ENCODE results near the gene PLPPR1. TPM values are rescaled to one million over a fixed set of nuclear protein-coding genes. Genes with fewer than 3 reads are reported as not detected.

PLPPR1 gene
- total and polyA plus RNA-seq, 2 of the 4 experiments (the other 2 are of a cell fraction), result not detected

- Histone ChIP-seq H3K18ac (ENCODE audit: low read depth, low read length) (no peak overlapping the region), H3K9me3 (ENCODE audit: control insufficient read depth, insufficient read depth, low read length) (no peaks in the 10 kb centered on the region; the same call in 1 of the 2 replicates), H3K4me2 (ENCODE audit: low read depth, low read length) (no peak overlapping the region), H2AK9ac (replicated peaks; ENCODE audit: low read depth, low read length, poor library complexity) (no peak overlapping the region), H3K4me1 (ENCODE audit: control insufficient read depth, insufficient read depth, low read length) (no peaks in the 10 kb centered on the region), H2AFZ (replicated peaks; ENCODE audit: low read length, poor library complexity) (no peak overlapping the region), H3K27me3 (ENCODE audit: control insufficient read depth, insufficient read depth, low read length) (no peaks in the 10 kb centered on the region), H3K36me3 (ENCODE audit: control insufficient read depth, insufficient read depth, low read length) (no peaks in the 10 kb centered on the region), H4K5ac (ENCODE audit: low read depth, low read length) (no peak overlapping the region), H3K79me1 (ENCODE audit: low read depth in 1 of 2, low read length in 2 of 2) (no peaks in the 10 kb centered on the region), H3K56ac (ENCODE audit: extremely low read depth, insufficient read depth, low read length) (no peak overlapping the region), H3K4me3 (ENCODE audit: insufficient read depth, low read depth, low read length) (no peak overlapping the region), H2BK20ac (ENCODE audit: low read depth, low read length) (no peak overlapping the region), H3K9me1 (ENCODE audit: insufficient read depth, low read length) (no peaks in the 10 kb centered on the region), H4K20me1 (ENCODE audit: insufficient read depth, low read length) (no peaks in the 10 kb centered on the region), H3K14ac (replicated peaks; ENCODE audit: low read depth, low read length) (no peak overlapping the region), H3K23ac (ENCODE audit: low read depth, low read length) (no peak overlapping the region), H2BK5ac (ENCODE audit: low read depth, low read length, poor library complexity, severe bottlenecking) (no peak overlapping the region), H2BK15ac (ENCODE audit: low read depth, low read length) (no peak overlapping the region), H4K8ac (ENCODE audit: low read depth in 2 of 2, low read length in 2 of 2) (no peak overlapping the region), H4K91ac (ENCODE audit: insufficient read depth, low read depth, low read length) (no peak overlapping the region), H2BK120ac (ENCODE audit: low read depth, low read length) (no peak overlapping the region), H3K27ac (ENCODE audit: insufficient read depth, low read length) (no peak overlapping the region), H2AK5ac (ENCODE audit: low read depth, low read length) (no peak overlapping the region), H3K9ac (ENCODE audit: low read depth, low read length) (no peak overlapping the region), H3K4ac (ENCODE audit: low read depth, low read length) (no peak overlapping the region)
- ChIA-PET POLR2A (ENCODE audit: unreplicated experiment) (no interaction called here), CTCF (no interaction called here)
- no TSS peak for BruUV-seq (replicated peaks)
- in situ Hi-C loops (cut with MboI; ENCODE audit: low sequenced_read_pairs) (no loop called here), dilution Hi-C loops (cut with HindIII; ENCODE audit: low sequenced_read_pairs, unreplicated experiment) (no loop called here), intact Hi-C loops (cut with micrococcal nuclease) (no loop called here)
- TF ChIP-seq, protein P1, sequence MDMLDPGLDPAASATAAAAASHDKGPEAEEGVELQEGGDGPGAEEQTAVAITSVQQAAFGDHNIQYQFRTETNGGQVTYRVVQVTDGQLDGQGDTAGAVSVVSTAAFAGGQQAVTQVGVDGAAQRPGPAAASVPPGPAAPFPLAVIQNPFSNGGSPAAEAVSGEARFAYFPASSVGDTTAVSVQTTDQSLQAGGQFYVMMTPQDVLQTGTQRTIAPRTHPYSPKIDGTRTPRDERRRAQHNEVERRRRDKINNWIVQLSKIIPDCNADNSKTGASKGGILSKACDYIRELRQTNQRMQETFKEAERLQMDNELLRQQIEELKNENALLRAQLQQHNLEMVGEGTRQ (IDR thresholded peaks at IDR 0.05; ENCODE audit: low read depth, low read length), result no peak
- ATAC-seq (ENCODE audit: low read depth), result no peak
- DNase-seq, result no peak
Observed at GRCh38 chr9:101098392-101098791, 69.9 kb downstream of the PLPPR1 start.
